CD4-positive, alpha-beta T cell treated with Interleukin-15 for 1 hour (primary cell): ENCODE data around the gene KPTN.
A peak's percentile ranks its signal among the peaks of the same experiment; 100 is the strongest.

Experiments
- DNase-seq: peaks from one replicate; pipeline ENCODE4 v3.0.0-alpha.2; 2020

Gene KPTN

DNA sequence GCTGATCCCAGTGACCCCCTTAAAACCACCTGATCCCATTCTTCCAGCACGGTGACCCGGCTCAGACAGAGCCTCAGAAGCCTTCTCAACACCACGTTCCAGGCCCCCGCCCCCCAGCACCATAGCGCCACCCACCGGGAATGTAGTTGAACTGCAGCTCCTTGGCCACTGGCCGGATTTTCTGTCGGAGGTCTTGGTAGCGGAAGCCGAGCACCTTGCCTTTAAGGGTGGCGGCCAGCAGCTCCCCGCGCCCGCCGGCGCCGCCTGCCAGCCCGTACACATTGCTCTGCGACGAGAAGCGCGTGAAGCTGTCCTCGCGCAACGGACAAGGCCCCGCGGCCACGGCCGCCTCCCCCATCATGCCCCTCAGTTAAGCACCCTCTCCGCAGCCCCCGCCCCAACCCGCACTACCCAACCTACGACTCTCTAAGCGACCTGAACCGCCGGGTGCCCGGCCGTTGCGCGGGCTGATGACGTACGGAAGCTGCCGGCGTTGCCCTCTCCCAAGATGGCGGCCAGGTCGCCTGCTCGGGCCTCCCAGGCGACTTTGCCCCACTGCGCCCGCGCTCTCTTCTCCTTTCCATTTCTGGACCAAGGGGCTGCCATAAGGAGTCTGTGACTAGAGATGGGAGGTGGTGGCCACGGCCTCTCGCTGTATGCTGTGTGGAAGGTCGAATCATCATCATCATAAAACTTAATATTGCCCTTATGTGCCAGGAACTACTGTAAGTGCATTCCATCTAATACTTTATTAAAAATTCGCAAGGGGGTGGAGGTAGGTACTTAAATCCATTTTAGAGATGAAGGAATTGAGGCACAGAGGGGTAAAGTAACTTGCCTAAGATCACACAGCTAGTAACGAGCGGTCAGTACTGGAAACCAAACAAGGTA lies at the start of gene KPTN:
TSS of gene KPTN (minus strand) at position 420 of the 891 bp plus-strand sequence. CDS start at position 361, 59 bp downstream.
- DNase-seq = peak; percentile 89

DNA sequence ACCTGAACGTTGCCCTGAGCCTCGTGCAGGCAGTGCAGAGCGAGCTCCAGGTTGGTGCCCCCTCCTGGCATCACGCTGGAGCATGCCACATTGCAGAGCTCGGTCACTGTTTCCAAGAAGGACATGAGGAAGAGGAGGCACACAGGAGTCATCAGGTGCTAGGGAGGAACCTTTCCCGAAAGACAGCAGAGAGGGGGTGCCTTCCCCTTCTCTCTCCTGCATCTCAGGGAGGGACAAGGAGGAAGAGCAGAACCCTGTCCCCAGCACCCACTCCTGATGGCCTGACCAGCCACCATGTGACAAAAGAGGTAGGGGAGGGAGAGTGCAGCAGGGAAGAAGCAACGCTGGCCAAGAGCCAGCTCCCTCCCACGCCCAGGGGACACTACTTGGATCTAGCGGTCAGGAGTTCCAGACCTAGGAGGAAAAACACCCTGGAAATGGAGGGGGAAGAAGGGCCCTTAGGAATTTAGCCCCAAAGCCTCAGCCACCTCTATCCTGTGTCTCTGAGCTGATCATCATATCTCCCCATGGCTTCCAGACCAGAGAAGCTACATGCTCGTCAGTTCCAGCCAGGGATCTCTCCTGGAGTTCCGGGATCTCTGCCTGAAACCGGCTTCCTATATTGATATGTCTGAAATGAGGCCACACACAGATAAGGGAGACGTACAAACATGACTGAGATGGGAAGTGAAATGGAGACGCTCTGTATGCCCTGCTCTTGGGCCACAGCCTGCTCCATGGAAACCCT lies 47.8 kb upstream of the KPTN start:
- no peak for DNase-seq

DNA sequence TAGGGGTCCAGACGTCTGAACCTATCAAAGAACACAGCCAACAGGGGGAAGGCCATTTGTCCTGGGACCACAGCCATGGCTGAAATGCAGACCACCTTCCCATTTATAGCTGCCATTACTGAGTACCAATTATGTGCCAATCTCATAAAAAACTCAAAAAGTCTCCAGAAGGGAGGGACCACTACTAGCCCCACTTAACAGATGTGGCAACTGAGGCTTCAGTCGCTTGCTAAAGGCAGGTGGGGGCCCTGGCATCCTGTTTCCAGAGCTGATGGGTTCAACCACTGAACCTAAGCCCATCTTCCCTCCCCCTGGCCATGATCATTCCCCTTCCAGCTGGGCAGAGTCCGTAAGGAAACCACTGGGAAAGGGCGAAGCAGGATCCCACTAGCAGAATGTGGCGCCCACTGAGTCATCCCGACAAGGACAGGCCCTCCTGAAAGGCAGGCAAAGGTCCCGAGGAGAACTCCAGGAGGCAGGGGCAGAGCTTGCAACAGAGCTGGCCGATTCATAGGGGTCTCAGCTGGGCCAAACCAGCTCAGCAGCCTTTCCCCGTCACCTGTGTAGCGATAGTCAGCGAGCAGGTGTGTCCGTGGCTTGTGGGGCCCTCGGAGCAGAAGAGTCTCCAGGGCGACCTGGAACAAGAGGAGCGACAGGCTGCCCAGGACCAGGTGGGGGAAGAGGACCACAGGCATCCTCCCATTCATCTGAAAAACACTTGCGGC lies 45.2 kb upstream of the KPTN start:
- no peak for DNase-seq

DNA sequence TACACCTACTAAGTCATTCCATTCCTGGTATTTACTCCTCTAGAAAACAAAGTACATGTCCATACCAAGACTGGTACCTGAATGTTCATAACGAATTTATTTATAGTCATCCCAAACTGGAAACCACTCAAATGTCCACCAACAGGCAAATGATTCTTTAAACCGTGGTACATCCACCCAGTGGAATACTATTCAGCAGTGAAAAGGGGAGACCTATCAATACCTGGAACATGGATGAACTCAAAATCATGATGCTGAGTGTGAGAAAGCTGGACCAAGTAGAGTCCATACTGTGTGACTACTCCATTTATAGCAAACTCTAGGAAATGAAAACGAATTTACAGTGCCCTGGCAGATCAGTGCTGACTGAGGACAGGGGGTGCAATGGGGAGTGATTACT lies 42.8 kb upstream of the KPTN start:
- DNase-seq = no peak

DNA sequence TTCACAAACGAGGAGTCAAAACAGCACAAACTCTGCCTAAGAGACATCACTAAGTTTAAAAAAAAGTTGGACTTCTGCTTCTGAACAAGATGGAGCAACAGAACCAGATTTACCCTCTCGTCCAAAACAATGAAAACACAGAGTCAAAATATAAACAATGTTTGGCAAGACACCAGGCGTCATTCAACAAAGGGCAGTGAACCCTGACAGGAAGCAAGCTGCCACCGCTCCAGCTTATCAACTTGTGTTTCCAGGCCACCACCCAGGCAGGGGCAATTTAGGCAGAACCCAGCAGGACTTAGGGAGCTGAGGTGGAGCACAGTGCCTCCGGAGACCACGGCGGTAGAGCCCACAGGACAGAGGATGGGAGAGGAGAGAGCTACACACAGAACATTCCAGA lies 39.5 kb upstream of the KPTN start:
- no peak for DNase-seq

DNA sequence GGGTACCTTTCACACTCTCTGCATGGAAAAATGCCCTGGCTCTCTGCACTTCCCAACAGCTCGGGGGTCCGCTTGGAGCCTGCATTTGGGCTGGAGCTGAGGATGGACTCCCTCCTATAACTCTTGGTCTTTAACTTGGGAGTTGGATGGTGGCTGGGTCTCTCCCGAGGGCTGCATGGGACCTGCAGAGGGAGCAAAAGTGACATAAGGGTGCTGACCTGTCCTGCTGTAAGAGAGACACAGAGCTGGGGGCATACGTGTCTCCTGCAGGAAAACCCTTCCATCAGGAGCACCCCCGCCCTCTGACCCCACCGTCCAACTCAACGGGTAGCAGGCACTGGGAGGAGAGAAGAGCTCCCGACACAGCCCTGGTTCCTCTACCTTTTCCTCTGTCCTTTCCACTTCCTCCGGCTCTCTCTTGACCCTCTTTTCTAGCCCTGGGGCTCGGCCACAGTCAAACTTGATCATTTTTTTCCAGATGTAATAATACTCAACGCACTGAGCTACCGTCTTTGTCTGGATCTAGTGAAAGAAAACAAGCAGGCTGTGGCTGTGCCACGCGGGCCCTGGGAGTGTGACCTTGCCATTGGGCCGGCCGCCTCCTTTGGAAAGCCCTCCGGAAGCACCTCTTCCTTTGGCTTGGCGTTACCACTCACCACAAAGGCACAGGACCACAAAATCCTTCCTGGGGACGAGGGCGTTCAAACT lies 37.6 kb upstream of the KPTN start:
- no peak for DNase-seq

DNA sequence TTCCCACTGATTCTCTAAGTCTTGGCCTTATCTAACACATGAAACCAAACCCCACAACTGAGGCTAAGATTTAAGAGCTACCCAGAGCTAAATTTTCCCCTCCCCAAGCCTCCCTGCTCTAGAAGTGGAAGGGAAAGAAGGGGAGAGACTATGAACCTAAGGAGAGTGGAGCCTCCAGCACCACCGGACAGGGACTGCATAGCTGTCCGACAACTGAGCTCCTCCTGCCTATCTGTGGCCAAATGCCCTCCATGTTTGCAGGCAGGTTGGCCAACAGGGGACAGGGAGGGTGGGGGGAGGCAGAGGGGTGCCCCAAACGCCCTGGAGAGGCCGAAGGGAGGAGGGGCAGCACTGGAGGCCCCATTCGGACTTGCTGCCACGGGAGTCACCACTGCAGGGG lies 36.8 kb upstream of the KPTN start:
- no peak for DNase-seq

DNA sequence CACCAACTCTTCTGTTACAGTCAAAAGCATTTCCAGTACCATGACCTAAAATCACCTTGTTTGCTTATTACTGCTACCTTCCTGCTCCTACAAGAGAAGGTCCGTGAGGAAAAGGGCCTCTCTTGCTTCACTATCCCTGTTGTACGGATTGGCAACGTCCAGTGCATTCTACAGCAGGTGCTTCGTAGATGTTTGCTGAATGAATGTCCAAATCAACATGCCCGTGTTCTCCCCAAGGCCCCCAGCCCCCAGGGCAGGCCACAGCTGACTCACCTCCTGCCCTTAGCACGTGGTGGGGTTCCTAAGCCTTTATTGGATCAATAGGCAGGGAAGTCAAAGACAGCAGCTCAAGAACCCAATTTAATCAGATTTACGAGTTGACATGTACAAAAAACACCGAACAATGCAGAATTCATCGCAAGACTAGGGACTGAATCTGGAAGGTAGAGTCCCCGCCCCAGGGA lies 36.4 kb upstream of the KPTN start:
- no peak for DNase-seq

DNA sequence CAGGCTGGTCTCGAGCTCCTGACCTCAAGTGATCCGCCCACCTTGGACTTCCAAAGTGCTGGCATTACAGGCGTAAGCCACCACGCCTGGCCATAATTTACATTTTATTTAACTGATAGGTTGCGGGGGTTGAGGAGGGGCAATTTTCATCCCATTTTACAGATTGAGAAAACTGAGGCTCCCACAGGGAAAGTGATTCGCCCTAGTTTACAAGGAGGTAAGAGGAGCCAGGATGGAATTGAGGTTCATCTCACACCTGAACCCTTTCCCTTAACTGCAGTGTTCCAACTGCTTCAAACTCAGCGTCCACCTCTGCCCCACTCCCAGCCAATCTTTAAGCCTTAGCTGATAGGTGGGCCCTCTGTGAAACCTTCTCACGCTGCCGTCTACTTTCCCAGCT lies 34.8 kb upstream of the KPTN start:
- no peak for DNase-seq

DNA sequence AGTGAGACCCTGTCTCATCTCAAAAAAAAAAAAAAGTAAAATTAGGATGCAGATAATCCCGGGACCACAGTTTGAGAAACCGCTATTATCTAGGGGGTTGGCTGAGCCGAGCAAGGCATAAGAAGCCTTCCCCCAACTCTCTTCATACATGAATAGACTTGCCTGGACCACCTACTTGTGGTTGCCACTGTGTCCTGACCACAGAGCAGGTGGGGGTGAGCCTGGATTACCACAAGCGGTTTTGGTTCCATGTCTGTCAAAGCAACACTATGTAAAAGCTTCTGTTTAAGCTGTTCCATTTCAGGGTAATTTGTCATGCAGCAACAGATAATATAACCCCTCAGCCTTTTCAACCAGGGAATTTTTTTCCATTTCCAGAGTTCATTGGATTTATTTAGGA lies 34.1 kb upstream of the KPTN start:
- DNase-seq = peak; percentile 74

DNA sequence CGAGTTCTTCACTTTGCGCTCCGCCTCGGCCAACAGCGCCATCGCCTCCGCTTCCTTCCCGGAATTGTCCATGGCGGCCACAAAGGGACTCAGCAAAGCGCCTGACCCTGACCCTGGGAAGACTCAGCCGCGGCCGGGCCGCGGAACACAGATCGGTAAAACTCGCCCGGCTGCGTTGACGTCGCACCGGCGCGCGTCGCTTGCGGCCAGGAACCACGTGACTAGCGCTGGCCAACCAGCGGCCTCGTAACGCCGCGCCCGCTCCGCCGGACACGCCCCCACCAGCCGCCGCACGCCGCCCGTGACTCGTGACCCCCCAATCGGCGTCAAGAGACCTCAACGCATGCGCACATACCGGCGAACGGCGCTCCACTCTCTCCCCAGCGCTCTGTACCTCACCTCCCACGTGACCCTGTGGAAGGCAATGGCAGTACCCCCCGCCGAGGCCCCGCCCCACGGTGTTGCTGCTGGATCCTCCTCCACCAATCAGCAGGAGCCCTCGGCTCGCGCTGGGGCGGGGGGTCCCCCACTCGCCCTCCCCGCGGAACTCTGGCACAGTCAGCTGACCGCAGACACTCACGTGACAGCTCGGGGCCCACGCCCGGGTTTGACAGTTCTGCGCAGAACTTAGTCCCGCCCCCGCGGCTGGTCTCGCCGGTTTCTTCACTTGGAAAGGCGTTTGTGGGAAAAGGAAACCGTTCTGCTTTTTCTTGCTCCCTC lies 31.0 kb upstream of the KPTN start, which contains the start of gene NAPA:
TSS of gene NAPA (minus strand) at position 195 of the 720 bp plus-strand sequence. CDS start at position 72, 123 bp downstream.
- DNase-seq = peak; percentile 100

DNA sequence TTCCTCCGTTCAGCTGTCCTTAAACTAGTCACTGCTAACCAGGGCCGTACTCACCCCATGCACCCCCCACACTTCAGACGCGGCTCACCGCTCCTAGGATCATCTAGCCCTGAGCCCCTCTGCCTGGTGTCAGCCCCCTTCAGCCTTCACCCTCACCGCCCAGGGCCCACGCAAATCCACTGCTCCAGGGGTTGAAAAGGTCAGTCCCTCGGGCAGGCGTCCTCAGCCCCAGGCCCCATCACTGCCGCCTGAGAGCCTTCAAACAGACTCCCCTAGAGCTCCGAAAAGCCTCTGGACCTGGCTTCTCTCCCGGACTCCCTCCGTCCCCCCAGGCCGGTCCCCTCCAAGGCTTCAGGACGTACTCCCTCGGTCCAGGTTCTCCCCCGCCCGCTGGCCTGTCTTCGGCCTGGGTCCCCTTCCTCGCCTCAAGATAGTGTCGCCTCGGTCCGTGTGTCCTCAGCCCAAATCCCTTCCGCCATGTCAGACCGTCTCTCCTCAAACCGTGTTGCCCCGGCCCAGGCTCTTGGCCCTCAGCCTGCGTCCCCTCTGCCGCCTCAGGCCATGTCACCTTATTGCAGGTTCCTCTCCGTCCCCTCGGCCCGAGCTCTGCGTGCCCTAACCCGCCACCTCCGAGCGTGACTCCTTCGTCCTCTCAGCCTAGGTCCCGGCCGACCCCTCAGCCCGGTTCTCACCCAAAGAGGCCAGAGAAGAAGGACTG lies 30.3 kb upstream of the KPTN start:
- no peak for DNase-seq

DNA sequence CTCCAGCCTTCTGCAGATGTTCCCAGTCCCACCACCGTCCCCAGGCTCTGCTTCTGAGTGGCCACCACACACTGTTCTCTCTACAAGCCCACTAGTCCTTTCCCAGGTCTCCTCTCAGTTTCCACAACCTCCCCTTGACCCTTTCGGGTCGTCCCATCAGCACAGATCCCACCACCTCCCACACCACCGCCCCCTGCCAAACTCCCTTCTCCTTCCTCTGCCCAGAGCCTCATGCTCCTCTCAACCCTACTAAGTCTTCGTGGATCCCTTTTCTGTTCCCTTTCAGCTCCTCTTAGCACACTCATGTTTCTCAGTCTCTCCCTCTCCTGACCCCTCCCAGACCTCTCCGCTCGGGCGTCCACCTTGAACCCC lies 28.9 kb upstream of the KPTN start:
- no peak for DNase-seq

DNA sequence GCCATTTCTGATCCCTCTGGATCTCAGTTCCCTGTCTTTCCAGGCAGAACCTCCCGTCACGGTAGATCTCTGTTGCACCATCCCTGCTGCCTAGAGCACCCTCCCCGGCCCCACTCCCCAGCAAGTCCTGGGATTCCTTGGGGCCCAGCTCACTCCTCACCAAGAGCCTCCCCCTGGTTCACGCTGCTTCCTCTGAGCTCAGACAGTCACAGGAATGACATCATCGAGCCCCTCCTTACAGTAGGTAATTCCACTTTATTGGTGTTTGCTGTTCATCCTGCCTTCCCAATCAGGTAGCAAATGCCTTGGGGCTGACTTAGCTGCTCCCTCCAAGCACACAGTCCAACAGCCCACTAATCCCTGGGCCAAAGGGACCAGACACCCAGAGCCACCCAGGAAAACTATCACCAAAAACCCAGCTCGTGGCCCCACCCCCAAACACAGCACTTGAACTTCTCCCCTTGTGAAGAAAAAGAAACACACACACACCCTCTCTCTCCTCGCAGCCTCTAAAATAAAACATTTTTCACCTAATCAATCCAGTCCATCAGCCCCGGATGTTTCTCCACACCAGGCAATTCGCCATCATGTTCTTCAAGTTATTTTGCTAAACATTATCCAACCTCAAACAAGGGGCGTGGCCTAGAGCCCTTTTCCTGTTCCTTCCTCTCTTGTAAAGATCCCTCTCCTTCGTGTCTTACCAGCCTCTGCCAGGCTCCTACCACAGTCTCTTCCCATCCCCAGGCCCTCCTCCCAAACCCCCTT lies 28.3 kb upstream of the KPTN start:
- DNase-seq = no peak

DNA sequence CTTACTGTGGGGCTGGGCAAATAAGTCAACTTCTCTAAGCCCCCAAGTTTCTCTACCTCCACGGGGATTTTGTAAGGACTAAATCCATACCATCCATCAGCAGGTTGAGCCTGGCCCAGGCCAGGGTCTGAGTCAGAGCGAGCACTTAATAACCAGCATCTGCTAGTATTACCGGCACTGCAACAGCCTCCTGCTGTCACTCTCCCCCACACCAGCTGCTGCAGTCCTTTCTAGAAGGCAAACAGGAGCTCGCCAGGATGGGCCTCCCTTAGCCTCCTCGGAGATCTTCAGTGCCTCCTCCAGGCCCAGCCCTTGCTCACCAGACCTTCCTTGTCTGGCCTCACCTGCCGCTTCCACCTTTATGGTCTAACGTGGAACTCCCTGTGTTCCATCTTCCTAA lies 27.7 kb upstream of the KPTN start:
- no peak for DNase-seq

DNA sequence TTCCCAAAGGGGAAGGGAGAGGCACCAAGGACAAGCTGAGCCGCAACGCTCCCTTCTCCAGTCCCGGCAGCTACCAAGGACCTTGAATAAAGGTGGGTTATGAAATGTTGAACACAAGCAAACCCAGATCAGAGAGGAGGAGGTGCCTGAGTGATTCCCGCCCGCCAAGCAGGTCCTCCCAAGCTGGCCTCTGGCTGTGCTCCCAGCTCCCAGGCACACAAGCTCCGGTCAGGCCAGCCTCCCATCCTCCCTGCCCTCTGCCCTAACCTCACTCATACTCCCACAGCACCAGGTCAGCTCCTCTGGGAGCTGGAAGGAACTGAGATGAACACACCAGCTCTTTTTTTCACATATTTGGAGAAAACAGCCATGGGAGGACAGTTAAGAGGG lies 27.1 kb upstream of the KPTN start:
- DNase-seq = no peak

DNA sequence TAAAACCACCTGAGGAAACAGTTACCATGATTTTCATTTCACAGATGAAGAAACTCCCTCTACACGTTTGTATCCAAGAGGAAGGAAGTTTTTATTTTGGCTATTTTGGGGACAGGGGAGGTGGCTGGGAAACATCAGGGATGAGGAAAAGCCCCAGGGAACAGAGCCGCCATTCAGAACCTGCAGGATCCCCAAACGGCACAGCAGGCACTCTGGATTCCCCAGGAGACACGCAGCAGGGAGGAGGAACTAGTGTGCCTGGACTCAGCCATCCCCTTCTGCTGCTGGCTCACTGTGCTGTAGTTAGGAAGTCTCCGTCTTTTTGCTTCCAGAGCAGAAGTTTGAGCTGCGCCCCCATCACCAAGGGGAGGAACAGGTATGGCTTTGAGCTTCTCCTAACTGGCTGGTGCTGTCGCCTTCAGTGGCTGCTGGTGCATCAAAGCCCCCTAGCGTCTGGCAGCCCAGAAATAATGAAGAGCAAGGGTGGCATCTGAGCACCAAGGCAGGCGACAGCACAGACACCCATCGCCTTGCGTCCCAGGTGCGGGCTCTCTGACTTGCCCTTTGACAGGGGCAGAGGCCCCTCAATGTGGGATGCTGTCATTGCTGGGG lies 26.6 kb upstream of the KPTN start:
- no peak for DNase-seq

DNA sequence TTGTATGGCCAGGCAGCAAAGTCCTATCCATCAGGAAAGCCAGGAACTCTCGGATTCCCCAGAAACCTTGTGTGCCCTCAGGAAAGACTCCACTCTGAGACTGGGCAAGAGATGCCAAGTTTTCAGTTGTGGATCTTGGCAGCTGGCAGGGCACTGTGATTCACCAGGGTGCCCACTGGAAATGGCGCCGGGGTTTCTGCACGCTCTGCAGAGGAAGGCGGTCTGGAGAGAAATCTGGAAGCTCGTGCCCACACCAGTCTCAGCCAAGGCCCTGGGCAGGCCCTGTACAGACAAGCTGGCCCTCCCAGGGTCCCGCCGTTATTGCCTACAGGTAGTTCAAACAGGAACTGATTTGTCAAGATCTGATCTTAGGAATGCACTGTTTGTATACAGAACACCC lies 26.0 kb upstream of the KPTN start:
- DNase-seq = no peak

DNA sequence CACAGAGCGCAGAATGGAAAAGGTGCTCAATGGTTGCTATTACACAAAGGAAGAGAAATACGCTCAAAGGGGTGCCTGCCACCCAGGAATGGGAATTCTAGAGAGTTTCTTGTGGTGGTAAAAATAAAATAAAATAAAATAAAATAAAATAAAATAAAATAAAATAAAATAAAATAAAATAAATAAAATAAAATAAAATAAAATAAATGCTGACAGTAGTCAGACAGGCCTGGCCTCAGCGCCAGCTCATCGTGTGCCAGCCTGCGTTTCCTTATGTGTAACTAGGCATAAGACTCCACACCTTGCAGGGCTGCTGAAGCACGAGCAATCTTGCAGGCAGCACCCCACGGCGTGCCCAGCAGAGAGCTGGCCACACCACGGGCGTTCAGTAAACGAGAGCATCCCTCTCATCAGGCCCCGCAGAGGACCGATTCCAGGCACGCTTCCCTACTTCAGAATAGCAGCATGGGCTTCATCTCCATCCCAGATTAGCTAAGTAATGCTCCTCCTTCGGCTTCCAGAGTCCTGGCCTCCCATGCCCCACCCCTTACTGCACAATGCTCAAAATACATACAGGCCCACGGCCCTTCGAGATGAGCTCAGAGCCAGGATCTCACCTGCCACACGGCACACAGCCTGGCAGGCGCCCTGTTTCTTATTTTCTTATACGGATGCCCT lies 25.3 kb upstream of the KPTN start:
- no peak for DNase-seq

DNA sequence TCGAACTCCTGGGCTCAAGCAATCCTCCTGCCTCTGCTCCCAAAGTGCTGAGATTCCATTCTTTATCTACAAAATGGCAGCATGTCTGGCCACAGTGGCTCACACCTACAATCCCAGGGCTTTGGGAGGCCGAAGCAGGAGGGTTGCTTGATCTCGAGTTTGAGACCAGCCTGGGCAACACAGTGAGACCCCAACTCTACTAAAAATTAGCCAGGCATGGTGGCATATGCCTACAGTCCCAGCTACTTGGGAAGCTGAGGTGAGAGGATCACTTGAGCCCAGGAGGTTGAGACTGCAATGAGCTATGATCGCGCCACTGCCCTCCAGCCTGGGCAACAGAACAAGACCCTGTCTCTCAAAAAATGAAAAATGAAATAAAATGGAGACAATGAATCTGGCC lies 24.7 kb upstream of the KPTN start:
- DNase-seq = no peak
